ENCODE results near the gene SWI5. TPM values are rescaled to one million over a fixed set of nuclear protein-coding genes. Genes with fewer than 3 reads are reported as not detected.

The SWI5 gene
- total RNA-seq, 4 donors from 2014 or later = 18.5 to 50.2 (median 49.2) TPM

- Histone ChIP-seq H3K4me3 (replicated peaks in 1 of 3) (no peak overlapping the region), H3K27ac (no peak overlapping the region), H3K9me3 (no peaks in the 10 kb centered on the region), H3K27me3 (no peaks in the 10 kb centered on the region), H3K36me3 (peaks cover under 1 to 2% of the 10 kb centered on the region in 2 donors), H3K4me1 (peaks cover 0 to 40% of the 10 kb centered on the region in 2 donors)
- 88 to 93% methylated on average over 7 of the region's 7 CpGs for WGBS, 2 donors
- DNase-seq = no peak
- intact Hi-C loops (cut with DNase I) = no loop called here
- no peak for TF ChIP-seq POLR2A (IDR thresholded peaks at IDR 0.05)
- no peak for TF ChIP-seq CTCF (IDR thresholded peaks at IDR 0.05)
Observed at GRCh38 chr9:128337936-128338335, 61.9 kb downstream of the SWI5 start.

MicroRNA genes within 50 kb of the gene (microRNA counts, 767-probe panel; counts per million panel counts)
- 3,682 to 6,824 counts per million in 2 donors for microRNA hsa-miR-199b-5p
- microRNA hsa-miR-3154 = 0 counts per million in 2 donors

Small RNAs within 50 kb of the gene (microRNA-seq; reads per million reads assigned to microRNA genes)
- gene MIR199B (471 reads per million, percentile 69 among the genes with 10 or more reads in this experiment), gene MIR3154 (not detected)

Small RNAs within 50 kb of the gene (small RNA-seq; reads per million reads assigned to genes)
- gene MIR199B (6.9 reads per million, percentile 89 among the genes with 10 or more reads in this experiment), gene MIR3154 (not detected)

Other genes starting within 250 kb of the SWI5 start
- 10 to 100 TPM in 2 of 4 donors, 1 to 10 TPM in 2; 5.3 to 17.2 (median 9.4) TPM for gene NAIF1, start 209.0 kb upstream of the SWI5 start, total RNA-seq
- 10 to 100 TPM; 21.9 to 42.0 (median 30.8) TPM for gene SLC25A25, start 208.0 kb upstream of the SWI5 start, total RNA-seq
- gene PTGES2, start 148.5 kb upstream of the SWI5 start, total RNA-seq = 100 to 1,000 TPM in 1 of 4 donors, 10 to 100 TPM in 3; 80.0 to 112 (median 88.4) TPM
- gene LCN2, start 126.8 kb upstream of the SWI5 start, total RNA-seq = 10 to 100 TPM in 1 of 4 donors, 1 to 10 TPM in 2, under 1 TPM in 1; 0.45 to 10.6 (median 2.5) TPM
- gene BBLN, start 116.0 kb upstream of the SWI5 start, total RNA-seq = 100 to 1,000 TPM in 3 of 4 donors, 10 to 100 TPM in 1; 98.1 to 204 (median 172) TPM
- 10 to 100 TPM; 47.8 to 58.5 (median 52.7) TPM for gene CIZ1, start 84.7 kb upstream of the SWI5 start, total RNA-seq
- gene DNM1, start 72.9 kb upstream of the SWI5 start, total RNA-seq = 1 to 10 TPM; 4.7 to 9.2 (median 5.4) TPM
- gene GOLGA2, start 269 bp upstream of the SWI5 start, total RNA-seq = 100 to 1,000 TPM in 3 of 4 donors, 10 to 100 TPM in 1; 94.6 to 140 (median 118) TPM
- 10 to 100 TPM in 3 of 4 donors, 1 to 10 TPM in 1; 8.3 to 19.2 (median 16.6) TPM for gene TRUB2, start 46.2 kb downstream of the SWI5 start, total RNA-seq
- gene COQ4, start 46.6 kb downstream of the SWI5 start, total RNA-seq = 100 to 1,000 TPM in 3 of 4 donors, 10 to 100 TPM in 1; 71.8 to 137 (median 108) TPM
- gene SLC27A4, start 64.3 kb downstream of the SWI5 start, total RNA-seq = 10 to 100 TPM; 15.9 to 38.4 (median 30.4) TPM
- 10 to 100 TPM; 24.3 to 39.4 (median 31.2) TPM for gene URM1, start 95.1 kb downstream of the SWI5 start, total RNA-seq
- 10 to 100 TPM; 22.3 to 35.4 (median 27.2) TPM for gene CERCAM, start 144.6 kb downstream of the SWI5 start, total RNA-seq
- gene ODF2, start 179.7 kb downstream of the SWI5 start, total RNA-seq = 10 to 100 TPM; 21.9 to 25.5 (median 22.4) TPM
- gene GLE1, start 228.4 kb downstream of the SWI5 start, total RNA-seq = 10 to 100 TPM; 24.1 to 30.3 (median 25.5) TPM